Stimulated activated CD4-positive, alpha-beta T cell treated with anti-CD3 and anti-CD28 coated beads, Interleukin-15, amount 100 ng/mL, for 24 hours (primary cell): Measurements from ENCODE around the gene CACUL1.

ENCODE experiments used
- DNase-seq: peaks from one replicate; pipeline ENCODE4 v3.0.0-alpha.2; 2020

CACUL1 gene

GRCh38 chr10:118633786-118634185, 121.0 kb downstream of the CACUL1 start:
- DNase-seq = no peak

GRCh38 chr10:118629211-118629610, 125.6 kb downstream of the CACUL1 start:
- no peak for DNase-seq

DNA sequence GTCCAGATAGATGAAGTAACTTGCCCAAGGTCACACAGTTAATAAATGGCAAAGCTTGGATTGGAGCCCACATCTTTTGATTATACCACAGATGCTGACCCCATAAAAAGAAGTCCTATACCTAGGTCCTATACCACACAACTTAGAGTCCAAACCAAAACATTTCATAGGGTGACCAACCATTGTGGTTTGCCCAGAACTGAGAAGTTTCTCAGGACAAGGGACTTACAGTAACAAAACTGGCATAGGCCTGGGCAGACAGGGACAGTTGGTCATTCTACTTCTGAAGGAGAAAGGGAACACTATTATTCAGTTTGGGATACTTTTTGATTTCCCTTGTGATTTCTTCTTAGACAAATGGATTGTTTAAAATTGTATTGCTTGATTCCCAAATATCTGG, 126.4 kb downstream of the CACUL1 start:
- DNase-seq = no peak

GRCh38 chr10:118626953-118627352, 127.8 kb downstream of the CACUL1 start:
- DNase-seq = no peak
